NCI-H524 (cell line): ENCODE results near the gene KRTAP4-5.
"Not testable (repeated sequence)": the region's sequence is repeated elsewhere in the genome, so short reads cannot be mapped to it uniquely, and the experiment has no call there.

Experiments used
- DNase-seq, 2 experiments: peaks; one replicate each; lab custom pipeline; 2025; lab: John Stamatoyannopoulos, UW

The KRTAP4-5 gene

GRCh38 chr17:41108728-41109386 is 40.8 kb downstream of the KRTAP4-5 start:
- DNase-seq = not testable (repeated sequence)

GRCh38 chr17:41107941-41108450 is 41.6 kb downstream of the KRTAP4-5 start:
- DNase-seq = no peak

- DNase-seq = not testable (repeated sequence)
These were observed 44.3 kb downstream of the KRTAP4-5 start, which contains the start of gene KRTAP4-9 for GRCh38 chr17:41105347-41105746. KRTAP4-9 (plus strand) TSS chr17:41105389; CDS start chr17:41105389, 0 bp downstream.

- DNase-seq = not testable (repeated sequence)
These were observed 45.1 kb downstream of the KRTAP4-5 start for GRCh38 chr17:41104386-41105038.

- DNase-seq = no peak
These were observed 45.7 kb downstream of the KRTAP4-5 start for GRCh38 chr17:41103896-41104295.

GRCh38 chr17:41101586-41102259 is 47.9 kb downstream of the KRTAP4-5 start, which contains the start of gene KRTAP4-16:
KRTAP4-16 (minus strand) TSS chr17:41102209; CDS start chr17:41102209, 0 bp downstream.
- no peak for DNase-seq

- DNase-seq = not testable (repeated sequence)
These were observed 49.7 kb downstream of the KRTAP4-5 start for GRCh38 chr17:41099682-41100480.
